K562 (cell line): Measurements from ENCODE around the gene TUBB4B. TPM values are rescaled to one million over a fixed set of nuclear protein-coding genes. Genes with fewer than 3 reads are reported as not detected.

Source experiments
- BDP1 ChIP-seq: IDR thresholded peaks from 3 replicates; pipeline ENCODE4 v1.6.1; 2011; ENCODE audit not compliant: insufficient read length, insufficient read depth
- C11orf30 ChIP-seq: fragments of 450-650 bp; IDR thresholded peaks from 2 replicates; pipeline ENCODE4 v1.6.1; 2016; ENCODE audit warnings: low read depth, mild to moderate bottlenecking
- E2F3 ChIP-seq: fragments of 250-450 bp; sonication (Bioruptor Pico); IDR thresholded peaks from 2 replicates; pipeline ENCODE4 v1.4.0; 2020; ENCODE audit warnings: mild to moderate bottlenecking
- FOXJ3 ChIP-seq: sonication (generic); formaldehyde crosslinking; IDR thresholded peaks from 2 replicates; pipeline ENCODE4 v1.4.0; 2020; ENCODE audit warnings: mild to moderate bottlenecking, missing genetic modification reagents
- HDAC1 ChIP-seq, 2 experiments: fragments of 450-650 bp; IDR thresholded peaks; 2 replicates each; pipeline ENCODE4 v1.6.1; 2016 to 2017; ENCODE audit warnings: inconsistent platforms in 1 of 2, mild to moderate bottlenecking in 1 of 2, moderate library complexity in 1 of 2
- HINFP ChIP-seq: fragments of 450-650 bp; conservative IDR thresholded peaks from 2 replicates; pipeline ENCODE4 v1.6.1; 2016; ENCODE audit warnings: missing genetic modification characterization, low read depth, mild to moderate bottlenecking, control low read depth, missing compliant biosample characterization
- HNRNPK ChIP-seq: fragments of 200-400 bp; formaldehyde crosslinking; IDR thresholded peaks from one replicate; pipeline ENCODE4 v1.6.1; 2018; ENCODE audit warnings: mild to moderate bottlenecking, low read depth, low read length; ENCODE audit not compliant: poor library complexity, severe bottlenecking
- JUN ChIP-seq, 2 experiments: sonication (generic) in 1 of 2; formaldehyde crosslinking in 1 of 2; IDR thresholded peaks; 2 replicates each; pipeline versions ENCODE4 v1.6.1 to v1.8.0; 2012 to 2022; ENCODE audit warnings: borderline replicate concordance in 2 of 2, mild to moderate bottlenecking in 2 of 2, improper control_type of control experiment in 1 of 2, low read depth in 1 of 2, low read length in 1 of 2, missing genetic modification reagents in 1 of 2
- NCOA4 ChIP-seq: fragments of 450-650 bp; IDR thresholded peaks from 2 replicates; pipeline ENCODE4 v1.6.1; 2018; ENCODE audit warnings: mild to moderate bottlenecking; ENCODE audit not compliant: partially characterized antibody
- NFE2 ChIP-seq: IDR thresholded peaks from 2 replicates; pipeline ENCODE4 v1.6.1; 2014; ENCODE audit warnings: antibody characterized with exemption, low read depth
- NR2C1 ChIP-seq, 2 experiments: fragments of 450-650 bp; IDR thresholded peaks; 2 replicates each; pipeline ENCODE4 v1.6.1; 2017; ENCODE audit warnings: mild to moderate bottlenecking in 2 of 2, antibody characterized with exemption in 1 of 2, inconsistent platforms in 1 of 2, missing compliant biosample characterization in 1 of 2, missing genetic modification characterization in 1 of 2
- PCBP1 ChIP-seq: fragments of 200-400 bp; formaldehyde crosslinking; IDR thresholded peaks from 2 replicates; pipeline ENCODE4 v1.6.1; 2018; ENCODE audit warnings: mild to moderate bottlenecking, low read depth, low read length; ENCODE audit not compliant: poor library complexity, severe bottlenecking
- PKNOX1 ChIP-seq: fragments of 450-650 bp; IDR thresholded peaks from 2 replicates; pipeline ENCODE4 v1.6.1; 2016
- RBM17 ChIP-seq: fragments of 200-400 bp; formaldehyde crosslinking; IDR thresholded peaks from 2 replicates; pipeline ENCODE4 v1.6.1; 2017; ENCODE audit warnings: low read depth, mild to moderate bottlenecking, low read length, borderline replicate concordance
- RNF2 ChIP-seq: sonication (generic); IDR thresholded peaks from 2 replicates; pipeline ENCODE4 v1.6.1; 2016
- SETDB1 ChIP-seq: IDR thresholded peaks from one replicate; pipeline ENCODE4 v1.6.1; 2012; ENCODE audit warnings: low read length, control low read depth, inconsistent platforms
- SLC30A9 ChIP-seq: fragments of 250-450 bp; sonication (Bioruptor Pico); IDR thresholded peaks from 2 replicates; pipeline ENCODE4 v1.8.0; 2022; ENCODE audit warnings: mild to moderate bottlenecking, moderate library complexity
- SNIP1 ChIP-seq: fragments of 450-650 bp; IDR thresholded peaks from 2 replicates; pipeline ENCODE4 v1.7.1; 2017; ENCODE audit warnings: low read depth, mild to moderate bottlenecking
- SREBF2 ChIP-seq: sonication (generic); formaldehyde crosslinking; IDR thresholded peaks from 2 replicates; pipeline ENCODE4 v1.4.0; 2020; ENCODE audit warnings: mild to moderate bottlenecking, missing genetic modification reagents
- SRSF1 ChIP-seq: fragments of 200-400 bp; formaldehyde crosslinking; IDR thresholded peaks from 2 replicates; pipeline ENCODE4 v1.6.1; 2017; ENCODE audit warnings: mild to moderate bottlenecking, low read depth, low read length, moderate library complexity
- SRSF9 ChIP-seq: fragments of 200-400 bp; formaldehyde crosslinking; IDR thresholded peaks from 2 replicates; pipeline ENCODE4 v1.6.1; 2017; ENCODE audit warnings: low read depth, low read length, borderline replicate concordance
- STAG1 ChIP-seq: sonication (generic); formaldehyde crosslinking; IDR thresholded peaks from 2 replicates; pipeline ENCODE4 v1.5.0; 2020; ENCODE audit warnings: missing genetic modification reagents, borderline replicate concordance
- TCF3 ChIP-seq: sonication (generic); formaldehyde crosslinking; IDR thresholded peaks from 2 replicates; pipeline ENCODE4 v1.4.0; 2020; ENCODE audit warnings: mild to moderate bottlenecking, missing genetic modification reagents
- ZNF23 ChIP-seq: fragments of 250-450 bp; sonication (Bioruptor Pico); IDR thresholded peaks from 2 replicates; pipeline ENCODE4 v1.4.0; 2020; ENCODE audit warnings: mild to moderate bottlenecking
- ZNF584 ChIP-seq: fragments of 200-800 bp; sonication (Bioruptor generic); IDR thresholded peaks from 2 replicates; pipeline ENCODE4 v1.6.1; 2016; ENCODE audit warnings: low read depth, mild to moderate bottlenecking, missing genetic modification characterization, missing compliant biosample characterization
- ZNF586 ChIP-seq: fragments of 450-650 bp; formaldehyde crosslinking; conservative IDR thresholded peaks from 2 replicates; pipeline ENCODE4 v1.4.0; 2020; ENCODE audit warnings: mild to moderate bottlenecking, moderate library complexity
- polyA plus RNA-seq, 8 experiments: library from polyadenylated mRNA; depleted of rRNA in 4 of 8; stranded (reverse) in 5 of 8; unstranded in 3 of 8; fragments of >200 nt; fragmentation: Nextera tagmentation in 2 of 8; fragmentation: Illumina TruSeq in 1 of 8; extraction: Ambion mirVana in 2 of 8; extraction: Trizol in 1 of 8; gene quantifications; 2 replicates each; pipeline versions ENCODE4 v1.2.1 to v1.2.3, GENCODE V29; 2011 to 2014; ENCODE audit warnings: inconsistent platforms in 1 of 8, missing spikeins in 1 of 8
- total RNA-seq, 7 experiments: library from RNA; depleted of rRNA in 6 of 7; stranded (reverse); fragments of >200 nt in 6 of 7; fragmentation: Illumina TruSeq in 2 of 7; extraction: Trizol in 2 of 7; gene quantifications; 2 replicates each; pipeline versions ENCODE4 v1.2.1 to v1.2.3, GENCODE V29; 2011 to 2021; ENCODE audit warnings: low replicate concordance in 1 of 7
- TF ChIP-seq, protein P1 (sequence below): fragments of 250-450 bp; sonication (Bioruptor Pico); IDR thresholded peaks from 2 replicates; pipeline ENCODE4 v1.6.1; 2021; ENCODE audit warnings: mild to moderate bottlenecking

The TUBB4B gene
- total and polyA plus RNA-seq, 9 of the 15 experiments (the other 6 are each of a cell fraction or from before 2014, with no cell fraction given), result 24.1 to 443 (median 268) TPM

DNA sequence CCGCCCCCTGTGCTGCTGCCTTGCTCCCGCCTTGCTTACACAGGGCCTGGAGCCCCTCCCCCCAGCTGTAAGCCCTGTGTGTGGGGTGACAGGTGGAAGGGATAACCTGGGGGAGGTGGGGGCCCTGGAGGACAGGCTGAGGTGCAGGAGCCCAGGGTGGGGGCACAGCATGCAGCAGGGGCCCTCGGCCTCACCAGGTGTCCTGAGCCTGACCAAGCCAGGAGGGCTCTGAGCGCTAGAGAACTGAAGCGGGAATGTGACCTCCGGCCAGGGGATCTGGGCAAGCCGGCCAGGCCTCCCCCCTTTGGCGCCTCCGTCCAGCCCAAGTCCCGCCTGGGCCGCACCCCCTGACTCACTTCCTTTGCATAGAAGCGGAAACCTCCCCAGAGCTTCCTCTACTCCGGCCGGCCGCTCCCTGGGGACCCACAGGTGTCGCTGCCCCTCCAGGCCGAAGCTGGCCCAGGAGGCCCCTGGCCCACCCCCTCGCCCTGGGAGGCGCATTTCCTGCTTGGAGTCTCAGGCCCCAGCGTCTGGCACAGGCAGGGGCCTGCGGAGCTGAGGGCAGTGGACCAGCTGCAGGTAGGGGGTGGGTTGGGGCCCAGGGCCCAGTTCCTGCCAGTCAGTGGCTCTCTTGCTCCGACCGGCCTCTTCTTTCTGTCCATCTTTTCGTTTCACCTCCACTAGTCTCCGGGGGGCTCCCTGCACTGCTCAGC, 36.4 kb downstream of the TUBB4B start, which contains the start of gene TOR4A (continued):
- TF ChIP-seq, protein P1, sequence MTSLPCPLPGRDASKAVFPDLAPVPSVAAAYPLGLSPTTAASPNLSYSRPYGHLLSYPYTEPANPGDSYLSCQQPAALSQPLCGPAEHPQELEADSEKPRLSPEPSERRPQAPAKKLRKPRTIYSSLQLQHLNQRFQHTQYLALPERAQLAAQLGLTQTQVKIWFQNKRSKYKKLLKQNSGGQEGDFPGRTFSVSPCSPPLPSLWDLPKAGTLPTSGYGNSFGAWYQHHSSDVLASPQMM (CRISPR knock-in tag), result no peak
- TF ChIP-seq RBM17 (no peak), C11orf30 (no peak; the same call in 1 of the 2 replicates), JUN (IDR thresholded peaks at IDR 0.05; ENCODE audit: borderline replicate concordance, low read depth, low read length) (peak; percentile 73), JUN (CRISPR knock-in tag; IDR thresholded peaks at IDR 0.05; ENCODE audit: borderline replicate concordance) (no peak), SNIP1 (no peak), RNF2 (peak; percentile 55), TCF3 (CRISPR knock-in tag) (no peak; the same call in 1 of the 2 replicates), ZNF584 (CRISPR knock-in tag) (0 out of 2 replicates have a peak, but pooled peaks have one; percentile 38), NFE2 (no peak), BDP1 (no peak), SETDB1 (no peak), HINFP (tag) (no peak), ZNF586 (CRISPR knock-in tag) (no peak), NCOA4 (no peak), HNRNPK (no peak), HDAC1 (IDR thresholded peaks at IDR 0.05) (peak in 1 of 2 experiments; percentile 66; a peak in 1 of 4 replicates), PKNOX1 (peak; percentile 60), SREBF2 (CRISPR knock-in tag) (no peak), E2F3 (CRISPR knock-in tag) (no peak), FOXJ3 (no peak), ZNF23 (CRISPR knock-in tag) (no peak), NR2C1 (IDR thresholded peaks at IDR 0.05) (0 out of 2 replicates have a peak, but pooled peaks have one; percentile 33), NR2C1 (tag; IDR thresholded peaks at IDR 0.05) (no peak), PCBP1 (no peak), SRSF1 (no peak), SRSF9 (no peak), STAG1 (CRISPR knock-in tag) (no peak; the same call in 1 of the 2 replicates), SLC30A9 (CRISPR knock-in tag) (no peak)
